HepG2 (cell line): ENCODE results near the gene GRB2. TPM values are rescaled to one million over a fixed set of nuclear protein-coding genes. Genes with fewer than 3 reads are reported as not detected.

Experiments
- ARID4A ChIP-seq: sonication (generic); formaldehyde crosslinking; IDR thresholded peaks from 2 replicates; pipeline ENCODE4 v1.5.0; 2020; ENCODE audit warnings: mild to moderate bottlenecking, missing genetic modification reagents, borderline replicate concordance
- BCL6 ChIP-seq: IDR thresholded peaks from 2 replicates; pipeline ENCODE4 v1.6.1; 2016; ENCODE audit warnings: missing genetic modification reagents, missing compliant biosample characterization
- CCAR2 ChIP-seq: fragments of 200-400 bp; formaldehyde crosslinking; optimal IDR thresholded peaks from 2 replicates; pipeline ENCODE3; 2018; ENCODE audit warnings: low read depth, mild to moderate bottlenecking, low read length, moderate library complexity
- FOXJ3 ChIP-seq: sonication (generic); formaldehyde crosslinking; IDR thresholded peaks from 2 replicates; pipeline ENCODE4 v1.4.0; 2020; ENCODE audit warnings: missing genetic modification reagents, mild to moderate bottlenecking, borderline replicate concordance
- FOXK1 ChIP-seq: sonication (generic); formaldehyde crosslinking; IDR thresholded peaks from 2 replicates; pipeline ENCODE4 v1.4.0; 2020; ENCODE audit warnings: low read depth, missing genetic modification reagents, borderline replicate concordance
- GATAD1 ChIP-seq: IDR thresholded peaks from 2 replicates; pipeline ENCODE4 v1.6.1; 2016; ENCODE audit warnings: missing genetic modification reagents, missing compliant biosample characterization
- GPN1 ChIP-seq: sonication (generic); formaldehyde crosslinking; IDR thresholded peaks from 2 replicates; pipeline ENCODE4 v1.5.1; 2020; ENCODE audit warnings: missing genetic modification reagents, borderline replicate concordance
- KAT2B ChIP-seq: fragments of 150-350 bp; IDR thresholded peaks from 2 replicates; pipeline ENCODE4 v1.6.1; 2014; ENCODE audit warnings: low read depth, low read length, borderline replicate concordance
- KAT8 ChIP-seq: IDR thresholded peaks from 2 replicates; pipeline ENCODE4 v1.6.1; 2016; ENCODE audit warnings: missing genetic modification reagents, missing compliant biosample characterization
- KDM3A ChIP-seq: IDR thresholded peaks from 2 replicates; pipeline ENCODE4 v1.6.1; 2018; ENCODE audit warnings: low read depth, missing compliant biosample characterization
- LCORL ChIP-seq, 2 experiments: fragments of 450-650 bp in 1 of 2; sonication (generic) in 1 of 2; formaldehyde crosslinking in 1 of 2; IDR thresholded peaks; 2 replicates each; pipeline versions ENCODE4 v1.5.0 to v1.6.1; 2017 to 2020; ENCODE audit warnings: antibody characterized with exemption in 1 of 2, missing genetic modification reagents in 1 of 2
- MBD4 ChIP-seq: IDR thresholded peaks from 2 replicates; pipeline ENCODE4 v1.6.1; 2012; ENCODE audit warnings: low read length, inconsistent platforms, borderline replicate concordance
- NR2F6 ChIP-seq, 2 experiments: IDR thresholded peaks; 2 replicates each; pipeline ENCODE4 v1.6.1; 2016; ENCODE audit warnings: antibody characterized with exemption in 1 of 2, mild to moderate bottlenecking in 1 of 2
- RAD21 ChIP-seq: fragments of 450-650 bp; formaldehyde crosslinking; IDR thresholded peaks from 2 replicates; pipeline ENCODE4 v1.5.0; 2020; ENCODE audit warnings: mild to moderate bottlenecking
- SCMH1 ChIP-seq: sonication (generic); formaldehyde crosslinking; IDR thresholded peaks from 2 replicates; pipeline ENCODE4 v1.9.0; 2021; ENCODE audit warnings: missing genetic modification reagents, mild to moderate bottlenecking, borderline replicate concordance
- TAF1 ChIP-seq: sonication (generic); formaldehyde crosslinking; IDR thresholded peaks from 2 replicates; pipeline ENCODE4 v1.4.0; 2020; ENCODE audit warnings: missing genetic modification reagents
- TARDBP ChIP-seq: sonication (generic); formaldehyde crosslinking; IDR thresholded peaks from 2 replicates; pipeline ENCODE4 v1.8.0; 2022; ENCODE audit warnings: mild to moderate bottlenecking, missing genetic modification reagents
- ZFY ChIP-seq: sonication (generic); formaldehyde crosslinking; IDR thresholded peaks from 2 replicates; pipeline ENCODE4 v1.4.0; 2020; ENCODE audit warnings: missing genetic modification reagents
- ZNF329 ChIP-seq: sonication (generic); formaldehyde crosslinking; IDR thresholded peaks from 2 replicates; pipeline ENCODE4 v1.9.0; 2021; ENCODE audit warnings: low read depth, mild to moderate bottlenecking, missing genetic modification reagents
- ZNF619 ChIP-seq: sonication (generic); formaldehyde crosslinking; IDR thresholded peaks from 2 replicates; pipeline ENCODE4 v1.4.0; 2020; ENCODE audit warnings: mild to moderate bottlenecking, missing genetic modification reagents
- polyA plus RNA-seq, 8 experiments: library from polyadenylated mRNA; depleted of rRNA in 3 of 8; stranded (reverse) in 7 of 8; unstranded in 1 of 8; fragments of >200 nt; fragmentation: Illumina TruSeq in 4 of 8; extraction: Trizol in 4 of 8; gene quantifications; 2 replicates each; pipeline versions ENCODE4 v1.2.1 to v1.2.3, GENCODE V29; 2011 to 2016; ENCODE audit warnings: low read depth in 4 of 8, missing spikeins in 1 of 8, mixed read lengths in 1 of 8; ENCODE audit not compliant: insufficient read depth in 1 of 8
- total RNA-seq, 5 experiments: library from RNA; depleted of rRNA; stranded (reverse); fragments of >200 nt; fragmentation: Illumina TruSeq; extraction: Trizol; gene quantifications; 2 replicates each; pipeline ENCODE4 v1.2.3, GENCODE V29; 2016; ENCODE audit warnings: low read depth in 1 of 5
- TF ChIP-seq, protein P1 (sequence below): sonication (generic); formaldehyde crosslinking; IDR thresholded peaks from 2 replicates; pipeline ENCODE4 v1.4.0; 2020; ENCODE audit warnings: mild to moderate bottlenecking, missing genetic modification reagents, borderline replicate concordance

The GRB2 gene
- total and polyA plus RNA-seq, 2 of the 13 experiments (the other 11 are each of a cell fraction or from before 2014, with no cell fraction given), result 84.6 to 92.3 TPM

- TF ChIP-seq MBD4 (no peak), ZNF619 (CRISPR knock-in tag) (0 out of 2 replicates have a peak, but pooled peaks have one; percentile 54), ZFY (CRISPR knock-in tag) (peak; percentile 87), ARID4A (CRISPR knock-in tag) (peak; percentile 96), KAT2B (no peak), GATAD1 (CRISPR knock-in tag) (peak; percentile 84), ZNF329 (CRISPR knock-in tag) (no peak), KAT8 (peak; percentile 91), NR2F6 (IDR thresholded peaks at IDR 0.05) (peak; percentile 34; the same call in 1 of the 2 replicates), NR2F6 (CRISPR knock-in tag; IDR thresholded peaks at IDR 0.05) (0 out of 2 replicates have a peak, but pooled peaks have one; percentile 35), KDM3A (CRISPR knock-in tag) (0 out of 2 replicates have a peak, but pooled peaks have one; percentile 34), GPN1 (CRISPR knock-in tag) (no peak), CCAR2 (no peak), TARDBP (CRISPR knock-in tag) (no peak; the same call in 1 of the 2 replicates), LCORL (IDR thresholded peaks at IDR 0.05) (no peak), LCORL (CRISPR knock-in tag; IDR thresholded peaks at IDR 0.05) (no peak; the same call in 1 of the 2 replicates), RAD21 (CRISPR knock-in tag) (0 out of 2 replicates have a peak, but pooled peaks have one; percentile 28), TAF1 (peak; percentile 87), FOXK1 (CRISPR knock-in tag) (peak; percentile 64; the same call in 1 of the 2 replicates), SCMH1 (no peak), FOXJ3 (no peak), BCL6 (CRISPR knock-in tag) (peak; percentile 87)
- TF ChIP-seq, protein P1, sequence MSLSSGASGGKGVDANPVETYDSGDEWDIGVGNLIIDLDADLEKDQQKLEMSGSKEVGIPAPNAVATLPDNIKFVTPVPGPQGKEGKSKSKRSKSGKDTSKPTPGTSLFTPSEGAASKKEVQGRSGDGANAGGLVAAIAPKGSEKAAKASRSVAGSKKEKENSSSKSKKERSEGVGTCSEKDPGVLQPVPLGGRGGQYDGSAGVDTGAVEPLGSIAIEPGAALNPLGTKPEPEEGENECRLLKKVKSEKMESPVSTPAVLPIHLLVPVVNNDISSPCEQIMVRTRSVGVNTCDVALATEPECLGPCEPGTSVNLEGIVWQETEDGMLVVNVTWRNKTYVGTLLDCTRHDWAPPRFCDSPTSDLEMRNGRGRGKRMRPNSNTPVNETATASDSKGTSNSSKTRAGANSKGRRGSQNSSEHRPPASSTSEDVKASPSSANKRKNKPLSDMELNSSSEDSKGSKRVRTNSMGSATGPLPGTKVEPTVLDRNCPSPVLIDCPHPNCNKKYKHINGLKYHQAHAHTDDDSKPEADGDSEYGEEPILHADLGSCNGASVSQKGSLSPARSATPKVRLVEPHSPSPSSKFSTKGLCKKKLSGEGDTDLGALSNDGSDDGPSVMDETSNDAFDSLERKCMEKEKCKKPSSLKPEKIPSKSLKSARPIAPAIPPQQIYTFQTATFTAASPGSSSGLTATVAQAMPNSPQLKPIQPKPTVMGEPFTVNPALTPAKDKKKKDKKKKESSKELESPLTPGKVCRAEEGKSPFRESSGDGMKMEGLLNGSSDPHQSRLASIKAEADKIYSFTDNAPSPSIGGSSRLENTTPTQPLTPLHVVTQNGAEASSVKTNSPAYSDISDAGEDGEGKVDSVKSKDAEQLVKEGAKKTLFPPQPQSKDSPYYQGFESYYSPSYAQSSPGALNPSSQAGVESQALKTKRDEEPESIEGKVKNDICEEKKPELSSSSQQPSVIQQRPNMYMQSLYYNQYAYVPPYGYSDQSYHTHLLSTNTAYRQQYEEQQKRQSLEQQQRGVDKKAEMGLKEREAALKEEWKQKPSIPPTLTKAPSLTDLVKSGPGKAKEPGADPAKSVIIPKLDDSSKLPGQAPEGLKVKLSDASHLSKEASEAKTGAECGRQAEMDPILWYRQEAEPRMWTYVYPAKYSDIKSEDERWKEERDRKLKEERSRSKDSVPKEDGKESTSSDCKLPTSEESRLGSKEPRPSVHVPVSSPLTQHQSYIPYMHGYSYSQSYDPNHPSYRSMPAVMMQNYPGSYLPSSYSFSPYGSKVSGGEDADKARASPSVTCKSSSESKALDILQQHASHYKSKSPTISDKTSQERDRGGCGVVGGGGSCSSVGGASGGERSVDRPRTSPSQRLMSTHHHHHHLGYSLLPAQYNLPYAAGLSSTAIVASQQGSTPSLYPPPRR, result no peak; the same call in 1 of the 2 replicates
These were observed 11.8 kb downstream of the GRB2 start (continued) for GRCh38 chr17:75393523-75394331.
